HG03457 (cell line): ENCODE results near the gene WNK2.
"Not testable (repeated sequence)": the region's sequence is repeated elsewhere in the genome, so short reads cannot be mapped to it uniquely, and the experiment has no call there.

Source experiments
- ATAC-seq: cut with Tn5 transposase; IDR thresholded peaks from one replicate; pipeline ENCODE4 v1.9.1; 2021; ENCODE audit warnings: moderate number of reproducible peaks; ENCODE audit not compliant: unreplicated experiment

WNK2 gene

DNA sequence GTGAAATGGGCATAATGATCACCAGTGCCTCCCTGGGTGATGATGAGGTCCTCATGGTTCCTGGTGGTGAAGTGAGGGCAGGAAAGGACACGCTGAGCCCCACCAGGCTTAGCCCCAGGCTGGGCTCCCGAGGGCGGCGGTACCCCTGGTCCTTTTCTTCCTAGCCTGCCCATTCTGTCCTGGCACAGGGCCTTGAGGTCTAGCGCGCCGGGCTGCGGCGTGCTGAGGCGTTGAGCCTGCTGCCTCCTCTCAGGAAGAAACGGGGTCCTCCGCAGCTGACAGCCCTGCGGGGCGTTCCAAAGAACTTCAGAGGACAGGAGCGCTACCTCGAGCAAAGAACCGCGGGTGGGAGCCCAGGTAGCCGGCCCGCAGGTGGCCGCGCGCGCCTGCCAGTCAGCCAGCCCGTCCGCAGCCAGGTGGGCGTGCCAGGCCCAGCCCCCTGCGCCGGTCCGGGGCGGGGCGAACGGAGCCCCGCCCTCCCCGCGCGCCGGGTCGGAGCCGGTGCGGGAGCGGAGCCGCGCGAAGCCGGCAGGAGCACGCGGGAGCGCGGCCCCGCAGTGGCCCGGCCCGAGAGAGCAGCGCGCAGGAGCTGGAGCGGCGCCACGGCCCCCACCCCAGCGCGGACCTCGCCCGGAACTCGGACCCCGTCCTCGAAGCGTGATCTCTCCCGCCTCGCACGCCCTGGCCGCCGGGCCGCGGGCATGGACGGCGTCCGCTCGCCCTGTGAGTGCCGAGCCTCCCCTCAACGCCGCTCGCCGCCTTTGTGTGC lies at the start of gene WNK2:
TSS of gene WNK2 (plus strand) at position 477 of the 769 bp plus-strand sequence. CDS start 791 bp downstream, outside the sequence.
- ATAC-seq, result no peak

DNA sequence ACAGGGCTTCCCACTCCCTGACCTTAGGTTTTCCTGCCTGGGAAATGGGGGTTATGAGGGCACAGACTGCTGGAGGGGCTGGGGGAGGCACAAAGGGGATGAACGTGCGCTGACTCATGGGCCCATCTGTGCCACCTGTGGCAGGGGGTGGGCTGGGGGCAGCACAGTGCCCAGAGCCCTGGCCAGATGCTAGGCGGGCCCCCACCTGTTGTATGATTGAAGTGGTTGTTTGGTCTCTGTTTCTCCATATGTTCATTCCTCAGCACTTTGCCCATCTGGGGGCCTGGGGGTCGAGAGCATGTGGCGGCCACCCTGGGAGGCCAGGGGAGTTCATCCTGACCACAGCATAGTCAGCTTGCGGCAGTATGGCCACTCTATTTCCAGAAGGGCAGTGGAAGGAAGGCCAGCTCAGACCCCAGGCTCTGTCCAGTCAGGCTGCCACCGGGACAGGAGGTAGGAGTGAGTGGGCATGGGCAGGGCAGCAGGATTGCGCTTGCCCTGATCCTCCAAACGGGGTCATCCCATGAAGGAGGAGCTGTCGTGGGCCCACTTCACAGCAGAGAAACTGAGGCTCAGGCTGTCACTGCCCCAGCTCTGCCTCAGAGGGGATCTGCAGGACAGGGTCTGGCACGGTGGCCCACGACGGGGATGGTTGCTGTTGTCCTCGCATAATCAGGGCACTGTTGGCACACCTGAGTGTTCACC lies 49.0 kb upstream of the WNK2 start:
- ATAC-seq, result no peak

DNA sequence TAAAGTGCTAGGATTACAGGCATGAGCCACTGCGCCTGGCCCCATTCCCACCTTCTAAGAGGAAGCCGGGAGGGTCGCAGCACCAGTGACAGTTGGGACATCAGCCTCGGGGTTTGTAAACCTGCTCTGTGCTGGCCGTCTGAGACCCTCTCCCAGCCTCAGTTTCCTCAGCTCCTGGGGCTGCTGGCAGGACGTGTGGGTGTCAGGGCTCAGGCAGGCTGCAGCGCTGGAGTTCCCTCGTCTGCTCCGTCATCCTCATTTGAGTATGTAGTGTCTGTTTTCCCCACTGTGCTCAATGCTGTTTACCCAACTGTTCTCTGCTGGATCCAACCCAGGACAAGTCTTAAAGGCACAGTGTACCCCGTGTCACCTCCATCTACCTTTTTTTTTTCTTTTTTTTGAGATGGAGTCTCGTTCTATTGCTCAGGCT lies 47.9 kb upstream of the WNK2 start:
- no peak for ATAC-seq

DNA sequence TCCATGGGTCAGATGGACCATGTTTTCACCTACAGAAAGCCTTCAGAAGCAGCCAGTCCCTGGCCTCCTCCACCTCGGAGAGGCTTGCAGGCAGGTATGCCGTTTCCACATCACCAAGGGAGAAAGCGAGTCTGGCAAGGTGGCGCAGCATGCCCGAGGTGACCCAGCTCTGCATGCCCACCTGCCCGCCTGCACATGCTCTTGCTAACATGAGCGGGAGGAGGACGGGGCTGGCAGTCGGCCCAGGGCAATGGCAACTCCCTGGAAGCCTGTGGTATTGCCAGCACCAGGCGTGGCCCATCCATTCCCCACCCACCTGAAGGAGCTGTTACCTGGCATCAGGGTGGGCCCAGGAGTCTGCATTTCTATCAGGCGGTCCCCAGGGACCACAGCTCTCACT lies 46.6 kb upstream of the WNK2 start:
- ATAC-seq, result no peak

DNA sequence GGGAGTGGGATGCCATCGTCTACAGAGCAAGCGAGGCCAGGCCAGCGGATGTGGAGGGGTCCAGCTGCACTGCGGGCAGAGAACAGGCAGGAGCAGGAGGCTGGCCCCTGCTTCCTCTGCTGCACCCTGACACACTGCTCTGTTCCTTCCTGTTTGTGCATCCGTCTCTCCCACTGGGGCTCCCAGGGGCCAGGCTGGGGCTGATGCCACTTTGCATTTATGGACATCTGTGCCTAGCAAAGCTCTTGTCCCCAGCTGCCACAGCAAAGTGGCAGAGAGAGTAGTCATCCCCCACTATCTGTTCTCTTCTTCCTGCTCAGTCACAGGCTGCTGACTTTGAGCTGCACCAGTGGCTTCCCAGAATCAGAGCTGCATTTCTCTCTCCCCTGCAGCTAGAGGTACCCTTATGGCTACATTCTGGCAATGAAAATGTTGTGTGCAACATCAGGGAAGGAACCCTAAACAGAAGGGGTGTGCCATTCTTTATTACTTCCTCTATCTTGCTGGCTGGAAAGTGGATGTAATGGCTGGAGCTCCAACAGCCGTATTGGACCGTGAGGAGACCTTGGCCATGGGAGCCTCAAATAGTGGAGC lies 45.7 kb upstream of the WNK2 start:
- no peak for ATAC-seq

DNA sequence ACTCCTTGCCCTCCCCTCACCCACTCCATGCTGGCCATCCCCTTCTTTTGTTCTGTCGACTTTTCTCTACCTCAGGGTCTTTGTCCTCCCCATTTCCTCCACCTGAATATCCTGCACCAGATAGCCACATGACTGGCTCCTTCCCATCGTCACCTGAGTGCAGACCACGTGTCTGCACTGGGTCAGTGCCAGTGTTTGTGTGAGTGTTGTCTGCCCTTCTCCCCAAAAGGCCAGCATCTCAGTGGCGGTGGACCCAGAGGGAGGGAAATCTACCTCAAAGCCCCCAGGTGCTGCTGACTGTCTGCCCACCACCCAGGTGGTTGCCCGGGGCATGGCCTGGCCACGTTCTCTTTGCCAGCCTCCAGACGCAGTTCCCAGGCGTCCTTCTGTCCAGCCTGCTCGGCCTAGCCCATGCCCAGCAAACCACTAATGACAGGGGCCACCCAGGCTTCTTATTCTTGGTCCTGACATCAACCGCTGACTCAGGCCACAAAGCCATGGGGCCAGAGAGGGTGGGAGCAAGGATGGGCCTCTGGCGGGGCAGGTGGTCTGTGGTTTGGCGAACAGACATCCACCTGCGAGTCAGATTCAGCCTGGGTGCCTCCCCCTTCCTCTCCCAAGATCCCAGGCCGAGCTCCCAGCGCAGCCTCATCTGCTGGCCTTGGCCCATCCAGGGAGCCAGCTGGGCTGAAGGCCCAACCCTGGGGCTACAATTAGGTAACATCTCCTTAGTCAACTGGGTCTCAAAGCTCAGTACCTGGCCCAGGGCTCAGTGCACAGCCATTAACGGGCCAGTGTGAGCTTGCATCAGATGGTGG lies 44.4 kb upstream of the WNK2 start:
- ATAC-seq, result no peak

DNA sequence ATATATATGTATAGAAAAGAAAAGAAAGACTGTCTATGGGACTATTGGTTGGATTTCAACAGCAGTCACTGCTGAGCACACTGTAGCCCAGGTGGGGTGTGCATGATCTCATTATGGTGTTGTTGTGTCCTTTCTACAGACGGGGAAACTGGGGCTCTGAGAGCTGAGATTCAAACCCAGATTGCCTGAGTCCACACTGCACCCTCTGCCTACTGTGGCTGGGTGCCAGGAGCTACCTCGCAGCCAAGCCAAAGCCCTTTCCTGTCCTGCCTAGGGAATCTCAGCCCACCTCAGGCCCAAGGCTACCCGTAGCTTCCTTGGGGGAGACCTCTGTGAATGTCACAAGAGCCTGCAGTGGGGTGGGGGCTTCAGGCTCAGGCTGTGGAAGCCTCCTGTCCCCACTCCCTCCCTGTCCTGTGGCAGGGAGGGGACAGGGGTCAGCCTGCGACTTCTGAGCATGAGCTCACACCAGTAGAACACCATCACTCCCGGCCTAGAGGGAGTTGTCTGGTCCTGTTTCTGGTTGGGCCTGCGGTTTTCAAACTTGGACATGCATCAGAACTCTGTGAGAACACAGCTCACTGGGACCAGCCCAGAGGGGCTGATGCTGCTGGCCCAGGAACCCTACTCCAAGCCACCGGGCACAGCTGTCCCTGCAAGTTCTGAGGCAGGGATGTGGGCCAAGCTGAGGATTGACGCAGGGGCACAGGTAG lies 42.0 kb upstream of the WNK2 start:
- no peak for ATAC-seq

DNA sequence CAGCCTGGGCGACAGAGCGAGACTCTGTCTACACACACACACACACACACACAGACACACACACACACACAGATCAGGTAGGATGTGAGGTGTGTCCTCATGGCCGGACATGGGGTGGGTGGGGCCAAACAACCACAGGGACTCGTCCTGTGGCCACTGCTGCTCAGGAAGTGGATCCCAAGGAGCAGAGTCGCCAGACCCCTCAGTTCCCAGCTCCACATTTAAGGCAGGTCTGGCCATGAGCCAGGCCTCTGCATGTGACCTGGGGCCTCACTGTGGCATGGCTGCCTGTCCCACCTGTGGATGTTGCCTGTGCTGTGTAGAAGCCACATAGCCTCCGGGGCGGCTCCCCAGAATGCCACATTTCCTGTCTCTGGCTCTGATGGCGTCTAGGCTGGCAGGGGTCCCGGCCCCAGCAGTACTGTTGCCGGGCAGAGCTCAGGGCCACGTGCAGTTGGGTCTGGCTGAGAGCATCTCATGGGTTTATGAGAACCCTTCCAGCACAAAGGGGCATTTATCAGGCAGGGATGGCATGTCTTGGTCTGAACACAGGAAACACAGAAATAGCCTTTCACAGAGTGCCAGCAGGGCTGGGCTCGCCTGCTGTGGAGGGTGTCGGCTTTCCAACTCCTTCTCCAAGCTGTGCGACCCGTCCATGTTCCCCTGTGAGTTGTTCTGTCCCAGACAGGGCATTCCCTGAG lies 40.0 kb upstream of the WNK2 start:
- ATAC-seq, result no peak

DNA sequence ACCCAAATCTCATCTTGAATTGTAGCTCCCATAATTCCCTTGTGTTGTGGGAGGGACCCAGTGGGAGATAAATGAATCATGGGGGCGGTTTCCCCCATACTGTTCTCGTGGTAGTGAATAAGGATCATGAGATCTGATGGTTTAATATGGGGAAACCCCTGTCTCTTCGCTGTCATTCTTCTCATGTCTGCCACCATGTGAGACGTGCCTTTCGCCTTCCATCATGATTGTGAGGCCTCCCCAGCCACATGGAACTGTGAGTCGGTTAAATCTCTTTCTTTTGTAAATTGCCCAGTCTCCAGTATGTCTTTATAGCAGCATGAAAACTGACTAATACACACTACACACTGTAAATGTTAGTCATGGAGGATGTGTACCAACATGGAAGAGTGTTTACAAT lies 37.2 kb upstream of the WNK2 start:
- ATAC-seq, result not testable (repeated sequence)

DNA sequence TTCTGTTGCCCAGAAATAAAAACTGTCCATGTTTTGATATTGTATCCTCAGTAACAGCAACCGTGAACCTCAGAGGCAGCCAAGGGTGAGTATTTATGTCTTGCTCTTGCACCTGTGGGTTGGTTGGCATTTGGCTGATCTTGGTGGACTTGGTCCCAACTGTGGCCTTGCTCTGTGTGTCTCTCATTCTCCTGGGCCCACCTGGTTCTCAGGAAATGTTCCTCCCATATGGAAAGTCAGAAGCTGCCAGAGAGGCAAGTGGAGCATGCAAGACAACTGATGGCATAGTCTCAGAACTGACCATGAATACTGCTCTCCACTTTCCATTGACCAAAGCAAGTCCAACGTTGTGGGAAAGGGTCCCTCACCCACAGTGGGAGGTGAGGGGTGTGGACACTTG lies 36.3 kb upstream of the WNK2 start:
- ATAC-seq, result no peak

DNA sequence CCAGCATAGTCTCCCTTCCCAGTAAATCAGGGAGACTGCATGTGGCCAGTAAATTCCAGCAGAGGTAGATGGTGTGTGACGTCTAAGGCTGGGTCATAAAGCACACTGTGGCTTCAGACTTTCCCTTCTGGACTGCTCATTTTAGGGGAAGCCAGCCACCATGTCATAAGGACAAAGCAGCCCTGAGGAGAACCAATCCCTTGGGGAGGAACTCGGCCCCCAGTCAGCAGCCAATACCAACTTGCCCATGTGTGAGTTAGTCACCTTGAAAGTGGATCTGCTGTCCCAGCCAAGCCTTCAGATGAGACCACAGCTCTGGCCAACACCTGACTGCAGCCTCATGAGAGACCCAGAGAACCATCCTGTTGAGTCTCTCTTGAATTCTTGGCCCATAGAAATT lies 35.2 kb upstream of the WNK2 start:
- no peak for ATAC-seq

DNA sequence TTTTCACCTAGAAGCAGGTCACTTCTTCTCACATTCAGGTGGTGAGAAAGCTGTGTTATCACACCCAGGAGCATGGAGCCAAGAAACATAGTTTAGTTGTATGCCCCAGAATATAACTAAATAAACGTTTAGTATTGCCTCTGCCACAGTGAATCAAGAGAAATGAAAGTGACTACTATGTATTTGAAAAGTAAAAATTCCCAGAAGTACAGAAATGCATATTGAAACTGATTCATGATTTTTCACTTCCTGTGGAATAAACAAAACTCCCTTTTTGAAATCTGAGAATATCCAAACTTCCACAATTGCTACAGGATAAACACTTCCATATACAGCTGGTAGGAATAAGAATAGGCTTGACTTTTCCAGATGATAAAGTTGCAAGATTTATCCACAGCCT lies 34.6 kb upstream of the WNK2 start:
- ATAC-seq, result no peak

DNA sequence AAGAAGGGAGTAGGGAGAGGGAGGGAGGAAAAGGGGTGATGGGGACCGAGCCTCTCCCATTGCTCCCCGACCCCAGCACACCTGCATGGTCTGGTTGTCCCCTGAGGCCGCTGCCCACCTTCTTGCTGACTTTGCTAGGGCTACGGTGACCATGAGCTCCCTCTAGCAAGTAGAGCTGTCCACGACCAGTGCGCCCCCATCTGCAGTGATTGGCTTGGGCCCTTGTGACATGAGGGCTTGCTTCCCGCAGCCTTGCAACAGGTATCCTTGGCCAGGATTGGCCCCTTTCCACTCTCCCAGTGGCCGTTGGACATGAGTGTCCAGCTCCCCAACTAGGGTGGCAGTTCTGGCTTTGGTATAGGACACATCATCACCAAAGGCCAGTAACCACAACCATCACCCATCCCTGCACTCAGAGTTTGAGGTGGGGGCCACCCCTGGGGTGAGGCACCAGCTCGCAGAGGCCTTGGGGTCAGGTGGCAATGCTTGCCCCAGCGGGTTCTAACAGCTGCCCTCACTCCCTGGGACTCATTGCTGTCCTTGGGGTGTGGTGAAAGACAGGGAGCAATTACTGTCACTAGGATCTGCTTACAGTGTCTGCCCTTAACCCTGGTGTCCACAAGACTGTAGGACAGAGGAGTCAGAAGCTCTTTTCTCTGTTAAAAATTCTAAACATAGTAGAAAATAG lies 32.7 kb upstream of the WNK2 start:
- no peak for ATAC-seq

DNA sequence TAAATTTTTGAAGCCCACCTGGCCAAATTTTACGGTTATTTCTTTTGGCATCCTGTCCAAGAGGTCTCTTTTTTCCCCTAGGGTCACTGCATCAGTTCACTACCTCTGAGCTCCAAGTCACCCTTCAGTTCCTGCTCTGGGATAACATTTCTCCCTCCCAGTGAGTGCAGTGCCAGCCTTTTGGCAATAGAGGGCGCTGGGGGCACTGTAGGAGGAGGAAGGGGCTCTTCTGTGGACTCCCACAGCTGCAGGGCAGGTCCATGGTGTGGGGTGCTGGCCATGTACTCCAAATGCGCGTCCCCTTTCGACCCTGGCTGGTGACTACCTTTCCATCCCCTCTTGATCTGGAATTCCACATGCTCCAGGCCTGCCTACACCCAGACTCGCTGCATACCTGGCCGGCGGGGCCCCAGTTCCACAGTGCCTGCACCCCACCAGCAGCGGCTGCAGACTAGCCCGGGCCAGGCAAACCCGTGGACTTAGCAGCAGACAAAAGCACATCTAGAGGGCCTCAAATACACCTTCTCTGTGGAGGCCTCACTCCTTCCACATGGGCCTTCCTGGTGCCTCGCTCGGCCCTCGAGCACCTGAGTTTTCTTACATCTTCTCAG lies 29.5 kb upstream of the WNK2 start:
- ATAC-seq, result no peak

DNA sequence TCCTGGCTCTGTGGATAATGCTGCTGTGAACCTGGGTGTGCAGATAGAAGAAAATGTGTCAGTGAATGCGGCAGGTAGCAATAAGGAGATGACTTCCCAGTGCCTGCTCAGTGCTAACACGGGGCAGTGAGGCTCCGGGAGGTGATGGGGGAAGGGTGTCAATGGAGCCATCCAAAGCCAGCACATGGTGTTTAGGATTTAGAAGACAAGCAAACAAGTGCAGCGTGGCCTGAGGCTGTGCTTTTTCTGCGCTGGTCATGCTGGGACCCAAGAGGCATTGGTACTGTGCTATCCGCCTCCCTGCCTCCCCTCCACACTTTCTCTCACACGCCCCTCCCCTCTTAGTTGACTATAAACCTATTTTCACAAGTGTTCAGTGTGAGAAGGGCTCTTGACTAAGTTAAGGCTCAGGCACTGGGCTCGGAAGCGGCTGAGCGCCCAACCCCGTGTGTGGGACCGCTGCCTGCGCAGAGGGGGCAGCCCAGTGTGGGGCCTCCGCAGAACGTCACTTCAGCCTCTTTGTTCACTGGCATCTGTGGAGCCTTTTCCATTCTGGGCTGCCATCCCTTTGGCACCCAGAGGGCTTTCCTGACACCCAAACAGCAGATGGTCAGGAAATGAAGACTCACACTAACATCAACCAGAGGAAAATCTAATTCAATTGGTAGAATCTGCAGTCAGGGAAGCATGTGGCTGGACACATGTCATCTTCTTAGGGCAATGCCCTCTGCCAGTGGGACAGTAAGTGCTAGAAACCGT lies 28.0 kb upstream of the WNK2 start:
- ATAC-seq, result no peak

DNA sequence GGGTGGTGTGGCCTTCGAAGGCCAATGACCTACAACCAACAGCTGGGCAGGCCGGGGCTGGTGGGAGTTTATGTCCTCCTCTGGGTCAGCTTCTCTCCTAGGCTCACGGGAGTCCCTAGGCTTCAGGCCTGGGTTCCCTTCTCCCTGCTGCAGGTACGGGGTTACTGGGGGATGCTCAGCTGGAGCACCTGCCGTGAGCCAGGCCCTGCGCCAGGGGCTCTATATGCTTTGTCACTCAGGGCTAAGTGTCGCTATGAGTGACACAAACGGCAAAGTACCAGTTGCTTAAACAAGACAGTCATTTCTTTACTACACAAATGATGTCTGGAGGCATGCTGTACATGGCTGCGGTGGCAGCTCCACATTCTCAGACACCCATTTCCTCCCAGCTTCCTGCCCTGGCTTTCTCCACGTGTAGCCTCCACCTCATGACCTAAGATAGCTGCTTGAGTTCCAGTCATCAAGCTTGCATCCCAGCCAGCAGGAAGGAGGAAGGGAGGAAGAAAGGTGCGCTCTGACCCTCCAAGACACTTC lies 27.4 kb upstream of the WNK2 start:
- ATAC-seq, result no peak

DNA sequence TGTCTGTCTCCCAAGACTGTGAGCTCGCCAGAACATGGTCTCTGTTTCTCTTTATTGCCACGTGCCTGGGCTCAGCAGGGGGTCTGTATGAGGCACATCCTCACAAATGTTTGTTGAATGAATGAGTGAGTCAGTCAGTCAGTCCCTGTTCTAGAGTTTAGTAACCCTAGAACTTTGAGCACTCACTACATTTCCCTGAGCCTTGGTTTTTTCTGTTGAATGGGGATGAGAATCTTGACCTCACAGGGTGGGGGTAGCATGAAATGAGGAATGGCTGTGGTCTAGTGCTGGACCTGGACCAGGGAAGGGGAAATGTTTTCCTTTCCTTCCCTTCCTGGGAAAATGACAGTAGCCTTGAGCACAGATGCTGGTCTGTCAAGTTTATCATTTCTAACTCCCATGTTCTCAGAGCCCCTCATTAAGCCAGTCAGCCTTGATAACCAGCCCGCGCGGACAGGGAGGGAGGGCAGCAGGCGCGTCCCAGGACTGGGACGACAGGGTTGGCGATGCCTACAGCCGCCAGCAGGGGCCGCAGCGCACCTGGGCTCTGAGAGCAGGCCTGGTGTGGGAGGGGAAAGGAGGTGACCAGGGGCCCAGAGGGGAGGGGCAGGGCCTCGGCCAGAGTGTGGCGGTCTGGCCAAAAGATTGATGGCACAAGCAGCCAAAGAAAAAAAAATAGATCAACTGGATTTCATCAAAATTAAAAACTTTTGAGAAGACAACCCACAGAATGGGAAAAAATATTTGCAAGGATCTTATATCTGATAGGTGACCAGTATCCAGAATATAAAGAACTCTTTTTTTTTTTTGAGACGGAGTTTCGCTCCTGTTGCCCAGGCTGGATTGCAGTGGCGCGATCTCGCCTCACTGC lies 24.1 kb upstream of the WNK2 start:
- ATAC-seq, result peak; percentile 81
